HG03432 (cell line): ENCODE measurements around the gene IRAK3.

Source experiments
- ATAC-seq: cut with Tn5 transposase; IDR thresholded peaks from one replicate; pipeline ENCODE4 v1.9.1; 2021; ENCODE audit warnings: mild to moderate bottlenecking, moderate library complexity; ENCODE audit not compliant: unreplicated experiment

IRAK3 gene

GRCh38 chr12:66252771-66253170, 63.8 kb downstream of the IRAK3 start:
- ATAC-seq: no peak

GRCh38 chr12:66255737-66256136, 66.7 kb downstream of the IRAK3 start:
- no peak for ATAC-seq

- ATAC-seq: no peak
Observed at GRCh38 chr12:66258011-66258410, 69.0 kb downstream of the IRAK3 start.

GRCh38 chr12:66262737-66263136, 73.7 kb downstream of the IRAK3 start:
- ATAC-seq: no peak

- ATAC-seq: peak; percentile 54
Observed at GRCh38 chr12:66268562-66268961, 79.5 kb downstream of the IRAK3 start.

GRCh38 chr12:66269142-66269541, 80.1 kb downstream of the IRAK3 start:
- ATAC-seq: no peak

GRCh38 chr12:66269757-66270383, 80.9 kb downstream of the IRAK3 start:
- ATAC-seq: peak; percentile 56

- no peak for ATAC-seq
Observed at GRCh38 chr12:66270613-66271012, 81.6 kb downstream of the IRAK3 start.

GRCh38 chr12:66272650-66273049, 83.6 kb downstream of the IRAK3 start:
- ATAC-seq: no peak

- no peak for ATAC-seq
Observed at GRCh38 chr12:66273147-66273546, 84.1 kb downstream of the IRAK3 start.

GRCh38 chr12:66275040-66275439, 86.0 kb downstream of the IRAK3 start:
- ATAC-seq: no peak

GRCh38 chr12:66279123-66279712, 90.2 kb downstream of the IRAK3 start:
- no peak for ATAC-seq

- no peak for ATAC-seq
Observed at GRCh38 chr12:66280561-66280960, 91.5 kb downstream of the IRAK3 start.

- no peak for ATAC-seq
Observed at GRCh38 chr12:66282244-66282643, 93.2 kb downstream of the IRAK3 start.

- ATAC-seq: no peak
Observed at GRCh38 chr12:66287275-66287674, 98.3 kb downstream of the IRAK3 start.

- no peak for ATAC-seq
Observed at GRCh38 chr12:66288121-66288520, 99.1 kb downstream of the IRAK3 start.

- no peak for ATAC-seq
Observed at GRCh38 chr12:66289485-66289884, 100.5 kb downstream of the IRAK3 start.

GRCh38 chr12:66290716-66291200, 101.7 kb downstream of the IRAK3 start:
- peak; percentile 64 for ATAC-seq

- ATAC-seq: no peak
Observed at GRCh38 chr12:66296176-66296683, 107.2 kb downstream of the IRAK3 start.

GRCh38 chr12:66297080-66297479, 108.1 kb downstream of the IRAK3 start:
- ATAC-seq: no peak

GRCh38 chr12:66297923-66298322, 108.9 kb downstream of the IRAK3 start:
- no peak for ATAC-seq
